CD14-positive monocyte (primary cell): ENCODE measurements around the gene JAG2. TPM values are rescaled to one million over a fixed set of nuclear protein-coding genes. Genes with fewer than 3 reads are reported as not detected.

Experiments
- DNase-seq, 3 donors: peaks; one replicate each; pipeline ENCODE4 v3.0.0-alpha.2; 2011 to 2022
- H2AFZ ChIP-seq: 2 replicates; pipeline ENCODE4 v1.6.0; 2012; ENCODE audit warnings: mild to moderate bottlenecking, low read depth, low read length, inconsistent platforms; ENCODE audit not compliant: insufficient read depth, poor library complexity, severe bottlenecking
- H3K27ac ChIP-seq, 2 donors: 1 replicate in 1 of 2; 2 replicates in 1 of 2; pipeline ENCODE4 v1.5.1; 2012 to 2013; ENCODE audit warnings: low read length in 2 of 2, control low read depth in 1 of 2, inconsistent platforms in 1 of 2, low read depth in 1 of 2, mild to moderate bottlenecking in 1 of 2
- H3K27me3 ChIP-seq, 2 donors: one replicate each; pipeline versions ENCODE4 v1.6.0 to v1.6.1; 2011 to 2013; ENCODE audit warnings: low read length in 2 of 2; ENCODE audit not compliant: control insufficient read depth in 2 of 2, insufficient read depth in 2 of 2
- H3K36me3 ChIP-seq, 2 donors: replicated peaks in 1 of 2; 1 replicate in 1 of 2; 2 replicates in 1 of 2; pipeline versions ENCODE4 v1.5.1 to v1.6.1; 2012 to 2013; ENCODE audit warnings: low read length in 2 of 2, control low read depth in 1 of 2, inconsistent platforms in 1 of 2, mild to moderate bottlenecking in 1 of 2; ENCODE audit not compliant: insufficient read depth in 2 of 2, control insufficient read depth in 1 of 2
- H3K4me1 ChIP-seq, 2 donors: 1 replicate in 1 of 2; 2 replicates in 1 of 2; pipeline versions ENCODE4 v1.5.1 to v1.6.1; 2012 to 2013; ENCODE audit warnings: low read length in 2 of 2, control low read depth in 1 of 2, inconsistent platforms in 1 of 2, mild to moderate bottlenecking in 1 of 2, moderate library complexity in 1 of 2; ENCODE audit not compliant: insufficient read depth in 2 of 2, control insufficient read depth in 1 of 2
- H3K4me2 ChIP-seq: replicated peaks from 2 replicates; pipeline ENCODE3; 2012; ENCODE audit warnings: low read length, moderate library complexity, mild to moderate bottlenecking; ENCODE audit not compliant: poor library complexity, severe bottlenecking; ENCODE audit errors: extremely low read depth
- H3K4me3 ChIP-seq, 3 experiments: fragments of 200-600 bp in 1 of 3; sonication (generic) in 1 of 3; replicated peaks in 1 of 3; 1 replicate in 2 of 3; 2 replicates in 1 of 3; pipeline ENCODE4 v1.5.1; 2011 to 2013; ENCODE audit warnings: low read length in 3 of 3, mild to moderate bottlenecking in 3 of 3, control low read depth in 2 of 3, low read depth in 2 of 3, inconsistent platforms in 1 of 3, moderate library complexity in 1 of 3
- H3K79me2 ChIP-seq: 2 replicates; pipeline ENCODE4 v1.6.0; 2012; ENCODE audit warnings: mild to moderate bottlenecking, control low read depth, inconsistent platforms, low read length, moderate library complexity; ENCODE audit not compliant: insufficient read depth
- H3K9ac ChIP-seq: 2 replicates; pipeline ENCODE4 v1.6.0; 2017; ENCODE audit warnings: low read length, mild to moderate bottlenecking; ENCODE audit not compliant: insufficient read depth, poor library complexity, severe bottlenecking
- H3K9me3 ChIP-seq, 2 donors: replicated peaks in 1 of 2; 1 replicate in 1 of 2; 2 replicates in 1 of 2; pipeline versions ENCODE4 v1.5.1 to v1.6.1; 2012 to 2013; ENCODE audit warnings: low read length in 2 of 2, control low read depth in 1 of 2; ENCODE audit not compliant: control insufficient read depth in 1 of 2, insufficient read depth in 1 of 2
- H4K20me1 ChIP-seq: 2 replicates; pipeline ENCODE4 v1.6.0; 2012; ENCODE audit warnings: mild to moderate bottlenecking, low read length, control low read depth, moderate library complexity; ENCODE audit not compliant: insufficient read depth
- H3K27ac Mint-ChIP-seq, 7 donors: one replicate each; pipeline ENCODE4 v1.8.0; 2020; ENCODE audit warnings: mild to moderate bottlenecking in 7 of 7, mixed read lengths in 7 of 7, moderate library complexity in 6 of 7, inconsistent platforms in 2 of 7
- H3K27me3 Mint-ChIP-seq, 3 donors: one replicate each; pipeline ENCODE4 v1.8.0; 2021 to 2022; ENCODE audit warnings: low read depth in 3 of 3, mild to moderate bottlenecking in 3 of 3, mixed read lengths in 3 of 3, moderate library complexity in 3 of 3, inconsistent platforms in 1 of 3
- H3K36me3 Mint-ChIP-seq, 2 donors: one replicate each; pipeline ENCODE4 v1.8.0; 2020; ENCODE audit warnings: mixed read lengths in 2 of 2, inconsistent platforms in 1 of 2, mild to moderate bottlenecking in 1 of 2
- H3K4me1 Mint-ChIP-seq: one replicate; pipeline ENCODE4 v1.8.0; 2020; ENCODE audit warnings: mild to moderate bottlenecking, mixed read lengths
- H3K4me3 Mint-ChIP-seq, 2 donors: one replicate each; pipeline ENCODE4 v1.8.0; 2020; ENCODE audit warnings: mild to moderate bottlenecking in 2 of 2, mixed read lengths in 2 of 2, moderate library complexity in 1 of 2
- H3K9me3 Mint-ChIP-seq, 7 donors: one replicate each; pipeline ENCODE4 v1.8.0; 2020 to 2022; ENCODE audit warnings: mixed read lengths in 7 of 7, mild to moderate bottlenecking in 6 of 7, moderate library complexity in 6 of 7, inconsistent platforms in 2 of 7
- CTCF ChIP-seq: fragments of 200-600 bp; IDR thresholded peaks from one replicate; pipeline ENCODE4 v1.8.0; 2022; ENCODE audit warnings: antibody characterized with exemption, mild to moderate bottlenecking
- WGBS: methylation state at CpG from one replicate; pipeline ENCODE4 v1.1.5; 2013; ENCODE audit warnings: missing lambda C conversion rate; ENCODE audit not compliant: insufficient coverage; 5-methylcytosine and 5-hydroxymethylcytosine counted together
- intact Hi-C, 2 donors: fragments of 100-400 bp; cut with micrococcal nuclease; formaldehyde crosslinking; loops; one replicate each; pipeline versions ENCODE4 v1.15.0 to v1.15.1; 2023
- polyA plus RNA-seq, 3 donors: library from polyadenylated mRNA; depleted of rRNA in 1 of 3; unstranded in 2 of 3; stranded (reverse) in 1 of 3; fragments of 300-500 nt in 2 of 3; fragments of >200 nt in 1 of 3; fragmentation: Illumina TruSeq in 2 of 3; gene quantifications; 1 replicate in 2 of 3; 2 replicates in 1 of 3; pipeline ENCODE4 v1.2.3, GENCODE V29; 2012 to 2021

Gene JAG2
- polyA plus RNA-seq, 3 donors: 1.2 TPM; not detected in 2

GRCh38 chr14:105128059-105128458 lies 40.5 kb downstream of the JAG2 start:
- WGBS: 45% methylated on average over 1 of the region's 5 CpGs
- Mint-ChIP-seq H3K4me3 (no peak overlapping the region), H3K27ac (no peak overlapping the region), H3K36me3 (no peaks in the 10 kb centered on the region), H3K9me3 (peaks cover 3 to 28% (median 25%) of the 10 kb centered on the region in 7 donors), H3K27me3 (peaks cover 4 to 31% (median 16%) of the 10 kb centered on the region in 3 donors), H3K4me1 (no peaks in the 10 kb centered on the region)
- H2AFZ ChIP-seq: no peak overlapping the region
- no peak overlapping the region for H3K4me3 ChIP-seq
- no peak overlapping the region for H3K4me2 ChIP-seq
- no peaks in the 10 kb centered on the region for H3K79me2 ChIP-seq
- H3K4me1 ChIP-seq: no peaks in the 10 kb centered on the region
- no peak overlapping the region for H3K9ac ChIP-seq
- intact Hi-C loops: no loop called here
- DNase-seq: no peak
- no peak for TF ChIP-seq CTCF
- H3K27ac ChIP-seq: no peak overlapping the region
- H3K36me3 ChIP-seq: no peaks in the 10 kb centered on the region
- H3K27me3 ChIP-seq: peaks cover 0 to 3% of the 10 kb centered on the region in 2 donors
- H3K9me3 ChIP-seq: peaks cover 14 to 16% of the 10 kb centered on the region in 2 donors
- no peaks in the 10 kb centered on the region for H4K20me1 ChIP-seq

DNA sequence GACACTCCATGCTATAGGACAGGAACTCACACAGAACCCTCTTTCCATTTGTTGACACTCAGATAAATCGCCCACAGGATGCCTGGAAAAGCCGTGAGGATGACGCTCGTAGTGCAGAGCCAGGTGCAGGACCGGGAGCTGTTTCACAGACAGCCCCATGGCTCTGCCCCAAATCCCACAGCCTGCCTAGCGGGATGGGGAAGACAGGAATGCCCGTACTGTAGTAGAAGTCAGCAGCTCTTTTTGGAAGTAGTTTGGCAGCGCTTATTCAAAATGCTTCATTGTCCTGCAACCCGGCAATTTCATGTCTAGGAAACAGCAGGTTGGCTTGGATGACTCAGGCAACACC lies 41.6 kb downstream of the JAG2 start:
- intact Hi-C loops: no loop called here
- 96% methylated on average over 6 of the region's 9 CpGs for WGBS
- Histone ChIP-seq H3K4me3 (no peak overlapping the region), H3K9ac (no peak overlapping the region), H3K27ac (no peak overlapping the region), H3K79me2 (no peaks in the 10 kb centered on the region), H2AFZ (no peak overlapping the region), H4K20me1 (no peaks in the 10 kb centered on the region), H3K9me3 (peaks cover 15 to 20% of the 10 kb centered on the region in 2 donors), H3K4me1 (no peaks in the 10 kb centered on the region), H3K27me3 (peaks cover 0 to 3% of the 10 kb centered on the region in 2 donors), H3K4me2 (no peak overlapping the region), H3K36me3 (no peaks in the 10 kb centered on the region)
- Mint-ChIP-seq H3K9me3 (peaks cover 4 to 33% (median 27%) of the 10 kb centered on the region in 7 donors), H3K27ac (no peak overlapping the region), H3K27me3 (peaks cover 3 to 30% (median 23%) of the 10 kb centered on the region in 3 donors), H3K4me3 (no peak overlapping the region), H3K36me3 (no peaks in the 10 kb centered on the region), H3K4me1 (no peaks in the 10 kb centered on the region)
- DNase-seq: no peak
- TF ChIP-seq CTCF: no peak
